RWPE2 (cell line): ENCODE measurements around the gene ARID3A.

ENCODE experiments used
- ATAC-seq: fragments of 200-7000 bp; cut with Tn5 transposase; 3 replicates; pipeline ENCODE4 v1.9.1; 2021; ENCODE audit warnings: low read depth
- DNase-seq: peaks from one replicate; pipeline ENCODE4 v3.0.0-alpha.2; 2020; ENCODE audit warnings: low spot score
- H3K27ac ChIP-seq: fragments of 450-650 bp; 2 replicates; pipeline ENCODE4 v1.5.1; 2017; ENCODE audit warnings: mild to moderate bottlenecking; ENCODE audit not compliant: poor library complexity, severe bottlenecking
- H3K27me3 ChIP-seq: fragments of 250-450 bp; sonication (Bioruptor Pico); 2 replicates; pipeline ENCODE4 v1.5.1; 2021; ENCODE audit warnings: mild to moderate bottlenecking, moderate library complexity; ENCODE audit not compliant: insufficient read depth, poor library complexity, severe bottlenecking
- H3K36me3 ChIP-seq: fragments of 250-450 bp; sonication (Bioruptor Pico); 2 replicates; pipeline ENCODE4 v1.5.1; 2020; ENCODE audit warnings: low read depth, mild to moderate bottlenecking, moderate library complexity
- H3K4me1 ChIP-seq: fragments of 250-450 bp; sonication (Bioruptor Pico); 2 replicates; pipeline ENCODE4 v1.5.1; 2021; ENCODE audit warnings: mild to moderate bottlenecking, moderate library complexity; ENCODE audit not compliant: insufficient read depth, poor library complexity, severe bottlenecking
- H3K4me3 ChIP-seq: fragments of 250-450 bp; sonication (Bioruptor Pico); 2 replicates; pipeline ENCODE4 v1.5.1; 2021; ENCODE audit warnings: mild to moderate bottlenecking, moderate library complexity; ENCODE audit not compliant: severe bottlenecking
- H3K9me3 ChIP-seq: fragments of 250-450 bp; sonication (Bioruptor Pico); 2 replicates; pipeline ENCODE4 v1.5.1; 2021; ENCODE audit warnings: mild to moderate bottlenecking, moderate library complexity; ENCODE audit not compliant: severe bottlenecking
- TF ChIP-seq, protein P1 (sequence below): fragments of 450-650 bp; IDR thresholded peaks from one replicate; pipeline ENCODE4 v1.5.1; 2017; ENCODE audit warnings: mild to moderate bottlenecking, moderate library complexity; ENCODE audit not compliant: poor library complexity, severe bottlenecking

ARID3A gene

DNA sequence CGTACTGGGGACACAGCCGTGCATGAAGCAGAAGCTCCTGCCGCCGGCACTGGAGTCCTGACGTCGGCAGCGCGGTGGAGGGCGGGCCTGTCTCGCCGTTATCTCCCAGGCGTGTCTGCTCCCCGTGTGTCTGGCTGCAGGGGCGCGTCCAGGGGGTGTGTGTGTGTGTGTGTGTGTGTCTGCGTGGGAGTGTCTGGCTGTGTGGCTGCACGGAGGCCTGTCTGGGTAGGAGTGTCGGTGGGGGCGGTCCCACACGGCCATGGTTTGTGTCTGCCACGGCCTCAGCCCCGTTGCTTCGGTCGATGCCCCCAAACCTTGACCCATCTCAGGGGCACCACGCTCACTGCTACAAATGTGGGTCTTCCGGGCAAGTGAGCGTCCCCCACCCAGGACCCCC, 18.3 kb downstream of the ARID3A start:
- DNase-seq (no peak), ATAC-seq (no peak)
- TF ChIP-seq, protein P1, sequence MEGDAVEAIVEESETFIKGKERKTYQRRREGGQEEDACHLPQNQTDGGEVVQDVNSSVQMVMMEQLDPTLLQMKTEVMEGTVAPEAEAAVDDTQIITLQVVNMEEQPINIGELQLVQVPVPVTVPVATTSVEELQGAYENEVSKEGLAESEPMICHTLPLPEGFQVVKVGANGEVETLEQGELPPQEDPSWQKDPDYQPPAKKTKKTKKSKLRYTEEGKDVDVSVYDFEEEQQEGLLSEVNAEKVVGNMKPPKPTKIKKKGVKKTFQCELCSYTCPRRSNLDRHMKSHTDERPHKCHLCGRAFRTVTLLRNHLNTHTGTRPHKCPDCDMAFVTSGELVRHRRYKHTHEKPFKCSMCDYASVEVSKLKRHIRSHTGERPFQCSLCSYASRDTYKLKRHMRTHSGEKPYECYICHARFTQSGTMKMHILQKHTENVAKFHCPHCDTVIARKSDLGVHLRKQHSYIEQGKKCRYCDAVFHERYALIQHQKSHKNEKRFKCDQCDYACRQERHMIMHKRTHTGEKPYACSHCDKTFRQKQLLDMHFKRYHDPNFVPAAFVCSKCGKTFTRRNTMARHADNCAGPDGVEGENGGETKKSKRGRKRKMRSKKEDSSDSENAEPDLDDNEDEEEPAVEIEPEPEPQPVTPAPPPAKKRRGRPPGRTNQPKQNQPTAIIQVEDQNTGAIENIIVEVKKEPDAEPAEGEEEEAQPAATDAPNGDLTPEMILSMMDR, result no peak

DNA sequence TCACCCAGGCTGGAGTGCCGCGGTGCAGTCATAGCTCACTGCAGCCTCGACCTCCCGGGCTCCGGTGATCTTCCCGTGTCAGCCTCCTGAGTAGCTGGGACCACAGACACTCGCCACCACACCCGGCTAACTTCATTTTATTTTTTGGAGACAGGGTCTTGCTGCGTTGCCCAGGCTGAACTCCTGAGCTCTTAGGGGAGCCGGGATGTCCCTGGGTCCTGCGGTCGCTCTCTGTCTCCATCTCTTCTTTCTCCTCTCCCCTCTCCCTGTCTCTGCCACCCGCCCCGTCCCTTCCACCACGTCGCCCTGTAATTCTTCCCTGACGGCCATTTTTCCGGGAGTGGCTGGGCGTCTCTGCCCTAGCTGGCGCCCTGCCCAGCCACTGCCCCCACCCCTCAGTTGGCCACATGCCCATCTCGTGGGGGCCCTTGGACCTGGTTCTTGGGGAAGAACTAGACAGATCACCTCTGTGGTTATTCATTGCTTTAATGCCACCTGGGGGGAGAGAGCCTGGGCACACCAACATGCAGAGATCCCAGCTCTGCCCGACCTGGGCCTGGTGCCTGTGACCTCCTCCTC, 18.9 kb downstream of the ARID3A start:
- no peak overlapping the region for H3K27ac ChIP-seq
- no peaks in the 10 kb centered on the region for H3K4me1 ChIP-seq
- H3K36me3 ChIP-seq, result no peaks in the 10 kb centered on the region
- no peak overlapping the region for H3K4me3 ChIP-seq
- no peaks in the 10 kb centered on the region for H3K9me3 ChIP-seq
- ATAC-seq, result no peak
- DNase-seq, result peak; percentile 32
- no peaks in the 10 kb centered on the region for H3K27me3 ChIP-seq
- TF ChIP-seq, protein P1, result no peak

More for the DNA sequence above, 18.3 kb downstream of the ARID3A start:
- H3K4me3 ChIP-seq, result no peak overlapping the region
- no peak overlapping the region for H3K27ac ChIP-seq
- no peaks in the 10 kb centered on the region for H3K9me3 ChIP-seq
- H3K36me3 ChIP-seq, result no peaks in the 10 kb centered on the region
- H3K4me1 ChIP-seq, result no peaks in the 10 kb centered on the region
- no peaks in the 10 kb centered on the region for H3K27me3 ChIP-seq

- DNase-seq, result peak; percentile 34
- Histone ChIP-seq H3K27me3 (no peaks in the 10 kb centered on the region), H3K36me3 (no peaks in the 10 kb centered on the region), H3K27ac (no peak overlapping the region), H3K4me3 (no peak overlapping the region), H3K9me3 (no peaks in the 10 kb centered on the region), H3K4me1 (no peaks in the 10 kb centered on the region)
- TF ChIP-seq, protein P1, result no peak
- ATAC-seq, result no peak
Measured at GRCh38 chr19:945401-946252, 19.8 kb downstream of the ARID3A start.

DNA sequence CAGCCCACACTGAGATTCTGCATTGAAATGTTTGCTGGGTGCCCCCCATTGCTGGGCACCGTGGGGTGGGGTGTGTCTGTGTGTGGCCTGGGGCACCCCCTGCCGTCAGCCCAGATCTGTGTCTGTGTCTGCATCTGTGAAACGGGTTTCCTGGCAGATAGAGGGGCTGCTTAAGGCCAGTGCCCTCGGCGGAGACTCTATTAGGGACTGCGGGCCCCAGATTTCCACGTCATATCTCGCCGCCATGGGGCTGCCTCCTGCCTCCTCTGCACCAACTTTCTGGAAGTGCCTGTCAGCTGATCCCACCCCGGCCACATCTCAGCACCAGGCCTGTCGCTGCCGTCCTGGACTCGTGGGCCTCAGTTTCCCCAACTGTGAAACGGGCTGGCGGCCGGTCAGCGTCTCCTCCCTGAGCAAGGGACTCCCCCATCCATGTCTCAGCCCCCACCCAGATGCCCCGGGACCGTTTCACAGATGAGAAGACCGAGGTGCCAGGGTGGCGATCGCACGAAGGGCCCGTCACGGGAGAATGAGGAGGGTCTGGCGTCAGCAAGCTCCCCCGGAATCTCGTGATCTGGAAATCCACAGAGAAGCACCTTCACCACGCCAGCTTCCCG, 21.4 kb downstream of the ARID3A start:
- Histone ChIP-seq H3K36me3 (no peaks in the 10 kb centered on the region), H3K27ac (no peak overlapping the region), H3K4me1 (no peaks in the 10 kb centered on the region), H3K27me3 (no peaks in the 10 kb centered on the region), H3K9me3 (no peaks in the 10 kb centered on the region), H3K4me3 (no peak overlapping the region)
- DNase-seq, result peak; percentile 31
- no peak for ATAC-seq
- TF ChIP-seq, protein P1, result no peak
